Neural cell (in vitro differentiated cells): ENCODE measurements around the gene C19orf53. TPM values are rescaled to one million over a fixed set of nuclear protein-coding genes. Genes with fewer than 3 reads are reported as not detected.

Source experiments
- H2AFZ ChIP-seq: fragments of 200-600, 300-800 bp; sonication (generic), shearing (Covaris generic); 2 replicates; pipeline ENCODE4 v1.6.0; 2014; ENCODE audit warnings: low read depth, mild to moderate bottlenecking, antibody characterized with exemption, low read length, moderate library complexity
- H3F3A ChIP-seq: fragments of 200-600 bp; shearing (Covaris generic); 2 replicates; pipeline ENCODE4 v1.6.1; 2016; ENCODE audit warnings: mild to moderate bottlenecking, moderate library complexity, mixed read lengths, antibody characterized with exemption, low read length; ENCODE audit not compliant: insufficient read depth, poor library complexity, severe bottlenecking
- H3K27ac ChIP-seq: fragments of 200-600, 300-800 bp; sonication (generic), shearing (Covaris generic); 2 replicates; pipeline ENCODE4 v1.5.1; 2014; ENCODE audit warnings: mild to moderate bottlenecking, low read length, moderate library complexity
- H3K27me3 ChIP-seq: fragments of 300-800, 200-600 bp; sonication (generic), shearing (Covaris generic); 2 replicates; pipeline ENCODE4 v1.6.0; 2014; ENCODE audit warnings: mild to moderate bottlenecking, low read depth, low read length, moderate library complexity; ENCODE audit not compliant: insufficient read depth
- H3K36me3 ChIP-seq: fragments of 300-800, 200-600 bp; sonication (generic), shearing (Covaris generic); 2 replicates; pipeline ENCODE4 v1.5.1; 2014; ENCODE audit warnings: mild to moderate bottlenecking, antibody characterized with exemption, low read length, moderate library complexity; ENCODE audit not compliant: insufficient read depth
- H3K4me2 ChIP-seq: fragments of 300-800, 200-600 bp; sonication (generic), shearing (Covaris generic); 2 replicates; pipeline ENCODE4 v1.6.0; 2014; ENCODE audit warnings: mild to moderate bottlenecking, low read length
- H3K4me3 ChIP-seq: fragments of 300-800, 200-600 bp; sonication (generic), shearing (Covaris generic); 2 replicates; pipeline ENCODE4 v1.5.1; 2014; ENCODE audit warnings: mild to moderate bottlenecking, low read length, moderate library complexity
- H3K79me2 ChIP-seq: fragments of 200-600 bp; shearing (Covaris generic); replicated peaks from 2 replicates; pipeline ENCODE4 v1.6.0; 2014; ENCODE audit warnings: mild to moderate bottlenecking, low read length, moderate library complexity; ENCODE audit not compliant: insufficient read depth
- H3K9ac ChIP-seq: fragments of 300-800, 200-600 bp; sonication (generic), shearing (Covaris generic); 2 replicates; pipeline ENCODE4 v1.6.1; 2016; ENCODE audit warnings: mild to moderate bottlenecking, low read length, mixed read lengths
- H3K9me2 ChIP-seq: fragments of 200-600 bp; shearing (Covaris generic); 2 replicates; pipeline ENCODE4 v1.6.1; 2016; ENCODE audit warnings: mild to moderate bottlenecking, low read length, mixed read lengths; ENCODE audit not compliant: insufficient read depth
- H3K9me3 ChIP-seq: fragments of 200-600, 300-800 bp; sonication (generic), shearing (Covaris generic); 2 replicates; pipeline ENCODE4 v1.6.1; 2016; ENCODE audit warnings: mild to moderate bottlenecking, mixed run types, low read length, moderate library complexity, mixed read lengths
- H4K20me1 ChIP-seq: fragments of 200-600 bp; shearing (Covaris generic); 2 replicates; pipeline ENCODE4 v1.6.1; 2016; ENCODE audit warnings: mild to moderate bottlenecking, mixed run types; ENCODE audit not compliant: insufficient read depth
- CTCF ChIP-seq: fragments of 450-650 bp; IDR thresholded peaks from 2 replicates; pipeline ENCODE4 v1.5.1; 2014; ENCODE audit warnings: antibody characterized with exemption, mild to moderate bottlenecking, moderate library complexity; ENCODE audit not compliant: poor library complexity, severe bottlenecking
- EP300 ChIP-seq: fragments of 450-650 bp; conservative IDR thresholded peaks from 2 replicates; pipeline ENCODE4 v1.6.1; 2014; ENCODE audit warnings: antibody characterized with exemption, mild to moderate bottlenecking, moderate library complexity; ENCODE audit not compliant: poor library complexity, severe bottlenecking
- EZH2 ChIP-seq: fragments of 200-600, 300-800 bp; shearing (Covaris generic), sonication (generic); IDR thresholded peaks from 2 replicates; pipeline ENCODE4 v1.6.1; 2014; ENCODE audit warnings: antibody characterized with exemption, low read length, borderline replicate concordance, mild to moderate bottlenecking; ENCODE audit not compliant: insufficient read depth, poor library complexity, severe bottlenecking
- MXI1 ChIP-seq: fragments of 450-650 bp; conservative IDR thresholded peaks from 2 replicates; pipeline ENCODE4 v1.6.1; 2014; ENCODE audit warnings: antibody characterized with exemption, mild to moderate bottlenecking; ENCODE audit not compliant: poor library complexity, severe bottlenecking
- POLR2AphosphoS5 ChIP-seq: IDR thresholded peaks from 2 replicates; pipeline ENCODE4 v1.6.1; 2012
- RAD21 ChIP-seq: fragments of 450-650 bp; conservative IDR thresholded peaks from 2 replicates; pipeline ENCODE4 v1.6.1; 2014; ENCODE audit warnings: antibody characterized with exemption, mild to moderate bottlenecking, moderate library complexity
- REST ChIP-seq: IDR thresholded peaks from 2 replicates; pipeline ENCODE4 v1.6.1; 2012; ENCODE audit warnings: borderline replicate concordance
- SMC3 ChIP-seq: fragments of 450-650 bp; conservative IDR thresholded peaks from 2 replicates; pipeline ENCODE4 v1.6.1; 2014; ENCODE audit warnings: antibody characterized with exemption, mild to moderate bottlenecking, moderate library complexity; ENCODE audit not compliant: poor library complexity
- TAF1 ChIP-seq: IDR thresholded peaks from 2 replicates; pipeline ENCODE4 v1.6.1; 2012; ENCODE audit warnings: low read depth
- polyA plus RNA-seq: library from polyadenylated mRNA; depleted of rRNA; stranded (reverse); fragments of >200 nt; gene quantifications from 2 replicates; pipeline ENCODE4 v1.2.3, GENCODE V29; 2014

Gene C19orf53
- polyA plus RNA-seq, 1 donor from 2014 or later, result 104 TPM

DNA sequence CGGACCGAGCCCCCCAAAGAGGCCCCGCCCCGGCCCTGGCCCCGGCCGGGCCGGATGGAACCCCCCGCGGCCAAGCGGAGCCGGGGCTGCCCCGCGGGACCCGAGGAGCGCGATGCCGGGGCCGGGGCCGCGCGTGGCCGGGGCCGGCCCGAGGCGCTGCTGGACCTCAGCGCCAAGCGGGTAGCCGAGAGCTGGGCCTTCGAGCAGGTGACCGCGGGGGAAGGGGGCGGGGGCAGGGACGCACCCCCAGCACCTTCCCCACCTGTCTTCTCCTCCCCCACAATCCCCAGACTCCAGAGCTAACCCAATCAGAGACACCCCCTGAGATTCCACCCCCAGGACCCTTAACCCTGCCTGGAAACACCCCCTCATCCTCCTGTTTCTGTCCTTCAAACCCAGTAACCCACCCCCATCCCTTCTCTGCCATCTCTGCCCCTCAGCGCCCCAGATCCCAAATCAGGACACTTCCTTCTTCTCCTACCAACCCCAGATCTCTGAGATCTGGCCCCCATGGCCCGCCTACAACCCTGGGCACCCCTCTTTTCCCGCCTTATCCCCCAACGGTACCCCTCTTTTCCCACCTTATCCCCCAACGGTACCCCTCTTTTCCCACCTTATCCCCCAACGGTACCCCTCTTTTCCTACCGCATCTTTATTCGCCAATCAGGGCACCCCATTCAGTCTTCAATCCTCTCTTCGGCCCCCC lies 21.5 kb downstream of the C19orf53 start:
- no peaks in the 10 kb centered on the region for H3K9me2 ChIP-seq
- no peaks in the 10 kb centered on the region for H3K36me3 ChIP-seq
- H3K9ac ChIP-seq, result peak overlapping the region; percentile 87
- H3K79me2 ChIP-seq, result peaks cover 18% of the 10 kb centered on the region
- no peaks in the 10 kb centered on the region for H3K27me3 ChIP-seq
- peak overlapping the region; percentile 77 for H3K4me3 ChIP-seq
- H3K27ac ChIP-seq, result peak overlapping the region; percentile 49
- H3K4me2 ChIP-seq, result peak overlapping the region; percentile 92
- H3F3A ChIP-seq, result no peaks in the 10 kb centered on the region
- peak overlapping the region; percentile 37 for H2AFZ ChIP-seq
- TF ChIP-seq RAD21 (no peak), MXI1 (peak; percentile 23), EP300 (peak; percentile 9)
- no peaks in the 10 kb centered on the region for H4K20me1 ChIP-seq
- no peaks in the 10 kb centered on the region for H3K9me3 ChIP-seq

DNA sequence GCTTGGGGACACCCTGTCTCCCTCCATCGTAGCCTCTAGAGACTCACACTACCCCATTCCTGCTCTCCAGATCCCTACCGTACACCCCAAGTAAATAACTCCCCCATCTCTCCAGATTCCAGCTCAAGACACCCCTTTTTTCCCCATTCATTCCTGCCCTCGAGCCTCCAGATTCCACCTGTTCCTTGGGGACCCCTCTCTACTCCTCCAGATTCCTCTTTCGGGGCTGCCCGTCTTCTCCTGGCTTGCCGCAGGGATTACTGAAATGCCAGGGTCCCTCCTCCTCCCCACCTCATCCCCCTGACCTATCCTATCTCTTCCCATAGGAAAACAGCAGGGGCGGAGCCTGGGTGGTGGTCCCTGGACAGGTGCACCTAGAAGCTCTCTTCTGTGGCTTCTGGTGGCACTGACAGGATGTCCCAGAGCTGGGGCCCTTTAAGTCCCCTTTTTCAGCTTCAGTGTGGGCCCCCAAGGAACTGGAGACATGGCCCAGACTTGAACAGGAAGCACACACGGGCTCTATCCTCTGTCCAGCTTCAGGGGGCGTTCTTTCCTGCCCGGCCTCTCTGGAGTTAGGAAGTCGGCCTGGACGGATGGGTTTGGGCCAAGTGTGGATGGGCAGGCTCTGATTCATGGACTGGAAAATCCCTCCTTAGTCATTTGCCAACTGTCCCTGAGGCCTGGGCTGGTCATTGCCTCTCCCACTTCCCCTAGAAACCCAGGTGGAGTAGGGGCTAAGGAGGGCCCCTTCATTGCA lies 22.2 kb downstream of the C19orf53 start:
- Histone ChIP-seq H2AFZ (peak overlapping the region; percentile 37), H3K4me3 (peak overlapping the region; percentile 77), H3K9ac (peak overlapping the region; percentile 87), H3F3A (no peaks in the 10 kb centered on the region), H3K36me3 (no peaks in the 10 kb centered on the region), H3K9me3 (no peaks in the 10 kb centered on the region), H3K27me3 (no peaks in the 10 kb centered on the region), H3K4me2 (peak overlapping the region; percentile 92), H4K20me1 (no peaks in the 10 kb centered on the region), H3K79me2 (peaks cover 18% of the 10 kb centered on the region), H3K9me2 (no peaks in the 10 kb centered on the region), H3K27ac (no peak overlapping the region)
- TF ChIP-seq MXI1 (no peak), SMC3 (no peak), EZH2 (no peak), CTCF (no peak), REST (no peak), EP300 (no peak), TAF1 (no peak), POLR2AphosphoS5 (no peak), RAD21 (no peak)
